NCI-H2029 treated with DMSO at 0.1 percent for 48 hours (cell line): Measurements from ENCODE around the gene CCM2.

ENCODE experiments used
- DNase-seq: peaks from one replicate; lab custom pipeline; 2025; lab: John Stamatoyannopoulos, UW

Gene CCM2

DNA sequence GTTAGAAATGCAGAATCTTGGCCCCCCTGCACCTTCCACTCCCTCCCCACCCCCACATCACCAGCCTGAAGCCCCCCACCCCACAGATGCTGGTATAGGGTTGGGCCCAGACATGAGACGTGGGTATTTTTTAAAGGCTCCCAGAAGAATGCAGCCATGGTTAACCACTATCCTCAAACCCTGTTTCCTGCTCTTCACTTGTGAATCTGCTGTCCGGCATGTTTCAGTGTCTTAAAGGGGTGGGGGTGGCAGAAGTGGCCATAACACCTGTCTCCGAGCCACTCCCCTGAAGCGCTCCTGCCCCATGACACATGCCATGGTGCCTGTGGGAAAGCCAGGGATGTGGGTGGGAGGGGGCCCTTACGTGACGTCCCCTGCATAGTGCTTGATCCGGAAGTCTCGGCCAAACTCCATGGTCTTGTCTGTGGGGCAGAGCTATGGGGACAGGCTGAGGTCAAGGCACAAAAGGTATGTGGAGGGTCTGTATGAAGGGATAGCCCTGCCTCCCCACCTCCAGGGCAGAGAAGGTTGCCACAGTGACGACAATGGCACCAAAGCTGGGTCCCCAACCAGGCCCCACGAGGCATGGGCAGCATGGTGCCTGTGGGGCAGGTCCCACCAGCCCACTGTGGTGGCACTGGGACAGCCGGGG lies 30.8 kb upstream of the CCM2 start:
- no peak for DNase-seq

DNA sequence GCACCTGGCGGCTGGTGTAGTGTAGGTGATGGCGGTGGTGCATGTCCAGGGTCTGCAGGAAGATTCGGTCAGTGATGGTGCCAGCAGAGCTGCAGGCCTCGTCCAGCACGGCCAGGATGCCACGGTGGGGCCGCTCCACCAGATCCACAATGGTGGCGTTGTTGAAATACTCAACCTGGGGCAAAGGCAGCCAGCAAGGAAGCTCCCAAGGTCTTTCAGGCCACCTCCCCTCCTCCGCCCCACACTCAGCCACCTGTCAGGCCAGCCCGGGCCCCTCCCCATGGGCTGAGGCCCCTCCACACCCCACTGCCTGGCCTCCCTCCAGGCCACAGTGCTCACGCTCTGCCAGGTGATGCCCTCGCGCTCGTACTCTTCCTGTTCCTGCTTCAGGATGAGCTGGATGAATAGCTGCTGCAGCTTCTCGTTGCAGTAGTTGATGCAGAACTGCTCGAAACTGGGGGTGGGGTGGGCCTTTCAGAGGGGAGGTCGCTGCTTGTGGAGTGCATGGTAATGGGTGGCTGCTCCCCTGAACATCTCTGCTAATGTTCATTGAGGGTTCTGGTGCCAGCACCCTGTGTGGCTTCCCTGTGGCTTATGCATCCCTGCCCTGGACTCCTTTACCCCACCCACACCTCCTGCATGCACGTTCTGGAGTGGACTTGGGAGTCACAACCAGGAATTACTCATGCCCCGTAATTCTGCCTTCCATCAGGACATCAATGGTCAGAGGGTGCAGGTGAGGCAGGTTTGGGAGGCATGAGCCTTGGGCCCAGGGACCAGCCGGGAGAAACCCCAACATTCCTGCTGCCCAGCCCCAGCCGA lies 30.1 kb upstream of the CCM2 start:
- no peak for DNase-seq

DNA sequence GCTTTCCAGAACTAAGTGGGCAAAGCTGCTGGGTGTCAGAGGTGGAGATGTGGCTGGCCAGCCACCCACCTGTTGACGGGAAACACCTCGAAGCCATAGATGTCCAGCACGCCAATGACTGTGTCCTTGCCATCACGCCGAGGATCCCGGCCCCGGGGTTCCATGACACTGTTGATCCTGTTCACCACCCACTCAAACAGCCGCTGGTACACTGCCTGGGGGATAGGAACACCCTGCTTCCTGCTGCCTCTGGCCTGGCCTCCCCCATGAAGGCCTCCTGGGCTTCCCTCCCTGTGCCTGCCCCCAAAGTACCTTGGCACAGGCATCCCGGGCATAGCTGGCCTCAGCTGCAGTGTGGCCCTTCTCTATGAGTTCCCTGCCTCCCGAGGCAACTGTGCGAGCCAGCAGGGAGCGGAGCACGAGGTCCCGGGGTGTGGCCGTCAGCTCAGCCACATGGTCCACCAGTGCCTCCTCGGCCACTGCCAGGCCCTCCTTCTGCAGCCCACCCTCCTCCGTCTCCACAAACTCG lies 29.4 kb upstream of the CCM2 start:
- no peak for DNase-seq

DNA sequence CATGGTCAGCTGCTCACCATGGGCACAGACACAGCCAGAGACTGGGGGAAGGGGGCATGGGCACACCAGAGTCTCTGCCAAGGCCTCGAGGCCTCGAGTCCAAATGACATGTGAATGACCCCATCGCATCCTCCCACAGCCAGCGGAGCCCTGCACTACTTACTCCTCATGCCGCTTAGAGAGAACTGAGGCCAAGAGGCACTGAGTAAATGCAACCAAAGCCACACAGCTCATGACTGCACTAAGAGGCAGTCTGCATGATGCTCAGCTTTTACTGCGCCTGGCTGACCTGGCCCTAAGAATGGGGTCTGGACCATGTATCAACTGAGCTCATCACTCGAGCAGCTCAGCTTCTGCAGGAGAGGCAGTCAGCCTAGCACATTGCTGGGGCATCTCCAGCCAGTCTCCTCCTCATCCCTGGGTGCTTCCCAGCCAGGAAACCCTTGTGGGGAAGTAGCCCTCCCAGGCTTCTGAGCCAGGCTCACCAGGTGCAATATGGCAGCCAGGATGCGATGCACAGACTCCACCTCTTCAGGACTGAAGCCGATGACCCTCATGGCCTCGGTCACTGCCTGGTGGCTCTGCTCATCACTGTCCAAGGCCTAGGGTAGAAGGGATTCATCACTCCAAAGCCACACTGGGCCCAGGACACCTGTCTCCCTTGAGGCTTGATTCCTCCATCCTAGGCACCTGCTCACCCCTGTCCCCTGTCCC lies 28.7 kb upstream of the CCM2 start:
- DNase-seq, result no peak

DNA sequence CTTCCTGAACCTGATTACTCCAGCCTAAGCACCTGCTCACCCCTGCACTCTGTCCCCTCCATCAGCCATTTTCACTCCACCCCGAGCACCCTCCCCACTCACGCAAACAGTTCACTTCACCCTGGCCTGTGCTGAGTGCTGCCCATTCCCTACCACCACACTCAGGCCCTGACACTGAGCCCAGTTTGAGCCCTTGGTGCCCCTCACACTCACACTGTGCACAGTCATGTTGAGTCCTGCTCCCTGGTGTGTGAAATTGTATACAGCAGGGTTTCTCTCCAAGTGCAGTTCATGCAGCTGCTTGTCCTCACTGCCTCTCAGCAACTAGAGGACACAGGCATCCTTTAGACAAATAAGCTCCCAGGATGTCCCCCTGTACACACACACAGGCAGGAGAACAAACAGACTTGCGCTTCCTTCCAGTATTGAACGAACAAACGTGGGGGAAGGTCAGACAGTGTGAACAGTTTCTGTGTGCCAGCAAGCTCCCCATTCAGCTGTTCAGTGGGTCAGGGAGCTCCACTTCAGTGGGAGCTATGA lies 28.0 kb upstream of the CCM2 start:
- no peak for DNase-seq

DNA sequence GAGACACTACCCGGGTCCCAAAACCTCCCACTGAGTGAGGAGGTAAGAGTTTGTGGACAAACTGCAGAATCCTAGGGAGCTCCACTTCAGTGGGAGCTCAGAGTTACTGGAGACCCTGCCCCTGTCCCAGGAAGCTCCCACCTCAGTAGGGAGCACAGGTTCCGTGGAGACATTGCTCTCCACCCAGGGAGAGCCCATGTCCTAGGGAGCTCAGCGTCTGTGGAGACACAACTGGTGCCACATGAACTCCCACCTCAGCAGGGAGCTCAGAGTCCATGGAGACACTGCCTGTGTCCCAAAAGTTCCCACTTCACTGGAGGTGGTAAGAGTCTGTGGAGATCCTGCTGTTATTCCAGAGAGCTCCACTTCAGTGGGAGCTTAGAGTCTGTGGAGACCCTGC lies 27.4 kb upstream of the CCM2 start:
- DNase-seq, result no peak

DNA sequence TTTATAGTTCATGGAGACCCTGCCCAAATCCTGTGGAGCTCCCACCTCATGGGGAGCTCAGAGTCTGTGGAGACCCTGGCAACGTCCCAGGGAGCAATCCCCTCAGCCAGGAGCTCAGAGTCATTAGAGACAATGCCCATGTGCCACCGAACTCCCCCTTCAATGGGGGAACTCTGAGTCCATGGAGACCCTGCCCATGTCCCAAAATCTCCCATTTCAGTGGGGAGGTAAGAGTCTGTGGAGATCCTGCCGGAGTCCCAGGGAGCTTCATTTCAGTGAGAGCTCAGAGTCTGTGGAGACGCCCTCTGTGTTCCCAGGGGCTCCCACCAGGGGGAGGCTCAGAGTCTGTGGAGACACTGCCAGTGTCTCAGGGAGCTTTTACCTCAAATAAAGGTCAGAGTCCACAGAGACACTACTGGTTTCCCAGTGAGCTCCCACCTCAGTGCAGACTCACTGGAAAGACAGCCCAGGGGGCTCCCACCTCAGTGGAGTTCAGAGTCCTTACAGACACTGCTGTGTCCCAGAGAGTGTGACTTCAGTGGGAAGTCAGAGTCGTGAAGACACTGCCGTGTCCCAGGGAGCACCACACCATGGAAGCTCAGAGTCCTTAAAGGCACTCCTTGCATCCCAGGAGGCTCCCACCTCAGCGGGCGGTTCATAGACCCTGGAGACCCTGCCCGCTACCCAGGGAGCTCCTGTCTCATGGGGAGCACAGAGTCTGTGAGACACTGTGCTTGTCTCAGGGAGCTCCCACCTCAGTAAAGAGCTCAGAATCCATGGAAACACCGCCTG lies 26.2 kb upstream of the CCM2 start:
- no peak for DNase-seq

DNA sequence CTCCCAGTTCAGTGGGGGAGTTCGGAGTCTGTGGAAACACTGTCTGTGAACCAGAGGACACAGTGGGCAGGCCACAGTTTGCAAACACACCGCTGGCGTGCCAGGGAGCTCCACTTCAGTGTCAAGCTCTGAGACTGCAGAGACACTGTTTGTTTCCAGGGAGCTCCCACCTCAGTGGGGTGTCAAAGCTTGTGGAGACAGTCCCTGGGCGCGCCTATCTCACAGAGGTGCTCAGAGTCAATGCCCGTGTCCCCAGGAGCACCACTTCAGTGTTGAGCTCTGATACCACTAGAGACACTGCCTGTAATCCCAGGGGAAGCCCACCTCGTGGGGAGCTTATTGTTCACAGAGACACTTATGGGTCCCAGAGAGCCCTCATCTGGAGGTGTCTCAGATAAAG lies 25.5 kb upstream of the CCM2 start:
- no peak for DNase-seq

DNA sequence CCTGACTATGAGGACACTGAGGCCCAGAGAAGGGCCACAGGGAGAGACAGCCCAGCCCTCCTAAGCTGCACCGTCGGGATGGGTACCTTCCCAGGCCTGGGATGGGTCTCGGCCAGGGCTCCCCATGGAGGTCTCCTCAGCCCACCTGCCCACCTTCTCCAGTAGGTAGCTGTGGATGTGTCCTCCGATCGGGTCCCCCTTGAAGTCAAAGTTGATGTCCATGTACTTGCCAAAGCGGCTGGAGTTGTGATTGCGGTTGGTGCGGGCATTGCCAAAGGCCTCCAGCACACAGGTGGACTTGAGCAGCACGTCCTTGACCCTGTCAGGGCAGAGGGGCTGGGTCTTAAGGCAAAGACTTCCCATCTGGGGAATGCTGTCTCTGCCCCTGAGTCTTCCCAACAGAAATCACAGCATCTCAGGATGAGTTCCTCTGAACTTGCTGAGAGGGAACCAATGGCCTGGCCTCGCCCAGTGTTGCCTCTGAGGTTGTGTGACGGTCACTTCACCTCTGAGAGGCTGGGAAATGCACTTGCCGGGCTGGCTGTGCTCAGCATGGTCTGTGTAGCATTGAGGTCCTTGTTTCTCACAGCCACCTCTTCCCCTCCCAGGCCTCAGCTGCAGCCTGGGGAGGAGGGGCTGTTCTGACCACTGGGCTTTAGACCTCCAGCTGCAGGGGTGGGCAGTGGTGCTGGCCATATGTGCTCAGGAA lies 24.5 kb upstream of the CCM2 start:
- no peak for DNase-seq

DNA sequence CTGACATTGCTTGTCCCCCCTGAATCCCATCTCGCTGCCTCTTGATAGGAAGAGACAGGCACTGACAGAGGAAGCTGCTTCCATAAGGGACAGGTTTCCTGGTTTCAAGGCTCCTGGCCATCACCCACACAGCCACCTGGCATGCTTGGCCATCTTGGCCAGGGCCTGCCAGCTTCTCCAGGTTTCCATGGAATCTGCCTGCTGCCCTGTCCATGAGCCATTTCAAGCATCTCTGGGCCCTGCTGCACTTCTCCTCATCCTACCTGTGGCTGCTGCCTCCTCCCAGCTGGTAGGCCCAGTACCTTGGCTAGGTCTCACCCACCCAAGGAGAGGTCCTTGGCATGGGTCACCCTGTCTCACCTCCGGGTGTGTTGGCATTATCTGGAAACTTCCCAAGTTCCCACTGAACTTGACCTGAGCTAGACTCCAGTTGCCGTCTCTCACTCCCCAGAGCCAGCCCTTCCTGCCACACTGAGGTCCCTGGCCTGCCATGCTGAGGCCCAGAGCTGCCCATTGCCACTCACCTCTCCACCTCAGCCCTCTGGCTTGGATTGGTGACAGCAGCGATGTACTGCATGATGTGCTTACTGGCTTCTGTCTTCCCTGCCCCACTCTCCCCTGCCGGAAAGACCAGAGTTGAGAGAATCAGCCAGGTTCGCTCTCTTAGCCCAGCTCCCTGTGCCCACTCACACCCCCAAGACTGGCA lies 23.8 kb upstream of the CCM2 start:
- no peak for DNase-seq

DNA sequence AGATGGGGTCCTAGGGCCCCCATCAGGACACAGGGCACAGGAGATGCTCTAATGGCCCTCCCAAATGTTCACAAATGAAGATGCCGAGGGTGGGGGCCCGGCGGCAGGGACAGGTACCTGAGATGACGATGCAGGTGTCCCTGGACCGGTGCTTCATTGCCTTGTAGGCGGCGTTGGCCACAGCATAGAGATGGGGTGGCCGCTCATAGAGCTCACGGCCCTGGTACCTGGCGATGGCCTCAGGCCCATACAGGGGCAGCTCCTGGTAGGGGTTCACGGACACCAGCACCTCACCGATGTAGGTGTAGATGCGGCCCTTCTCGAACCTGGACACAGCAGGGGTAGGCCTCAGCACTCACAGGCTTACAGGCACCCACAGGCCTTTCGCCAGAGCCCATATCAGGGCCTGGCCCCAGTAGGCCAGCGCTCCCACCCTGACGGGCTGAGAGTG lies 23.2 kb upstream of the CCM2 start:
- no peak for DNase-seq

DNA sequence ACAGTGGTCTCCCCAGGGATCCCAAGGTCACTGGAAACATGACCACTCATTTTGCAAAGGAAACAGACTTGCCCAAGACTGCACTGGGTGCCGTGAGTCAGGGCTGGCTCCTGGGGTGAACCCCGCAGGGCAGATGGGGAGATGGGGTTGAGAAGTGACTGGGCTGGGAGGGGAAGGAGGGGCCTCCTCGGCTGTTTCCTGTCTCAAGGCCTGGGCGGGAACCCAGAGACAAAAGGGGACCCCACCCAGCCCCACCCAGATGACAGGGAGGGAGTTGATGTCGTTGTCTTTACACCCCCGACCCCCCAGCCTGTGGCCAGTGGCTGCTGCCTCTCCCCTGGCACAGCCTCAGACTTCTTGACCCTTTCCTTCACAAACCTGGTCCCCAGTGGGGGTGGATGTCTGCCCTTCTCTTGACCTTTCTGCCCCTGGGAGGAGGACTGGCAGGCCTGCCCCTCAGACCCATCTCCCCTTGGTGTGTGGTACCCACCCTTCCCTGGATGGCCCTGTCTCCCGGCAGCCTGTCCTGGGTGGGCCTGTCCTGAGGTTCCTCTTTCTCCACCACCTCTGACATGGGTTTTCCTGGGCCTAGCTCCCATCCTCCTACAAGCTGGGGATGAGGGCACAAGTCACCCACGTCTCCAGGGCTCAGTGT lies 22.6 kb upstream of the CCM2 start:
- DNase-seq, result no peak

DNA sequence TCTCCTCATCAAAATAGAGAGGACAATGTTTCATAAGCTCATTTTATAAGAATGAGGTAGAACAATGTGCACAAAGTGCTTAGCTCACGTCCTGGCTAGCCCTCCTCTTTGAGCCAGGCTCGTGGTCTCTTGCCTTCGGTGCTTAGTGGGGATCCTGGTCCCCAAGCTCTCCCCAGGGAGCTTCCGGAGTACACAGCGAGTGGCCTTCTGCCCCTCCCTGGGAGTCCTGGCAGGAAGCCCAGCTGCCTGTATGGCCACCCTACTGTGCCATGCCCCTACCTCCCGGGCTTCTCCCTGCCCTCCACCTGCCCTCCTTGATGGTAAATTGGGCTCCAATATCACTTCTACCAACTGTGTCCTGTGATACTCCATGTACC lies 22.1 kb upstream of the CCM2 start:
- no peak for DNase-seq

DNA sequence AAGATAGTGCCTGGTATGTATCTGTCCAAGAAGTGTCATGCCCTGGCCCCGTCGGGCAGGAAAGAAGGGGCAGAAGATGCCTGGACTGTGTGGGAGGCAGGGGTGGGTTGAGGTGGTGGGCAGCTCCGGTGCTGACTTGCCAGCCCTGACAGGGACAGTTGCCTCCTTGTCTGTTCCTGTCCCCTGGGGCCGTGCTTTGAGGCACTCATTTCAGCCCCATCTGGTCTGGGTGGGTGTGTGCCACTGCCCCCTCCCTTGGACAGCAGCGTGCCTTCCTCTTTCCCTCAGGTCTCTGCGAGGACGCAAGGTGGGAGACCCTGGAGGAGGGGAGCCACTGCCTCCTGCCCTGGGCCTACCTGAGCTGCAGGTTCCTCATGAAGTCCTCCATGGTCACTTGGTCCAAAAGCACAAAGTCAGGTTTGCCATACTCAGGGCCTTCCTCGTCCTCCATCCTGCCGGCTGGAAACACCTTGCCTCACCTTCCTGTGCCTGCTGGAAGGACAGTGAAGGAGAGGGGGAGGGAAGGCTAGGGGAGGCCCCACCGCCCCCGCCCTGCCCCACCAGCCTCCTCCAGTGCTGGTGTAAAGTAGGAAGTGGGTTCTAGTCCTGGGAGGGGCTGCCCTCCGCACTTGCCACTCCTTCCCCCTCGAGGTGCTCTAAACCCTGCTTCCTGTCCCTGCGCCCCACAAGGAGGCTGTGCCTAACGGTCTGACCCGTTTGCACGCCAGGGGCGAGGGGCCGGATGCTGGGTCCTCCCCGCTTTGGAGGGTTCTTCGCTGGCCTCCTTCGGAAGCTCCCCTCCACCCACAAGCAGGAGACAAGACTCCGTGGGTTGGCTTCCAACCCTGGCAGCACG lies 21.3 kb upstream of the CCM2 start, which contains the start of gene MYO1G:
Gene MYO1G (minus strand): TSS at position 505 of the 856 bp plus-strand sequence. CDS start 54 bp downstream, at position 451.
- no peak for DNase-seq

DNA sequence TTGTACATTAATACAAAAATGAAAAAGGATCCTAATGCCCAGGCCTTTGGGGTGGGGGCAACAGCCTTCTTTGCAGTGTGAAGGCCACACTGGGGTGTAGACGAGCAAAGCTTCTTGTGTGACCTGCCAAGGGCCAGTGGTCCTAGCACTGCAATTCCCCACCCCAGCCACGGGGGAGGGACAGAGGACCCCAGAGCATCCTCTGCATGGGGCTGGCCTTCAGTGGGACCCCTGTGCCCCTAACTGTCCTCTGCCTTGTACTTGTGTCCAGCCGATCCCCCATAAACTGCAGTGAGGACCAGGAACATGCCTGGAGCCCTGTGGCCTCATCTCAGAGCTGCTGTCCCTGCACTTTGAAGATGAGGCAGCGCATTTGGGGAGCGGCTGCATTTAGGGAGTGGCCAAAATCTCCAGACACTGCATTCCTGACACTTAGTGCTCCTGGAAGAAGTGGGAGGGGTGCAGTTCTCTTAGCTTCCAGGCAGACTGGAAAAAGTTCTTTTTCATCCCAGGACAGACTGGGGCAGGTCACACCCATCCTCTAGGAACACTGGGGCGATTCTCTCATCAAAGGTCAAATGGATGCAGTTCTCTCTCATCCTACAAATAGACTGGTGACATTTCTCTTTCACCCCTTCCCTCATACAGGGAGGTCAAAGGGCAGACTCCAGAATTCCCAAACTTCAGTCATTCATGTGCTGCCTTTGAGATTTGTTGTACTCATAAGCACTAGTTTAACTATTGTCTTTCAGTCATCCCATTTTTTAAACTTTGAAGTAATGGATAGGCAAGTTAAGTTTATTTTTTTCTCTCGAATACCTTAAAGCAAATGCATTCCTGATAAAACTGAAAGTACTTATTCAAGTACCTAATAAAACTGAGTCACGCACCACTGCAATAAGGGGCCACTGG lies 20.3 kb upstream of the CCM2 start:
- DNase-seq, result no peak

DNA sequence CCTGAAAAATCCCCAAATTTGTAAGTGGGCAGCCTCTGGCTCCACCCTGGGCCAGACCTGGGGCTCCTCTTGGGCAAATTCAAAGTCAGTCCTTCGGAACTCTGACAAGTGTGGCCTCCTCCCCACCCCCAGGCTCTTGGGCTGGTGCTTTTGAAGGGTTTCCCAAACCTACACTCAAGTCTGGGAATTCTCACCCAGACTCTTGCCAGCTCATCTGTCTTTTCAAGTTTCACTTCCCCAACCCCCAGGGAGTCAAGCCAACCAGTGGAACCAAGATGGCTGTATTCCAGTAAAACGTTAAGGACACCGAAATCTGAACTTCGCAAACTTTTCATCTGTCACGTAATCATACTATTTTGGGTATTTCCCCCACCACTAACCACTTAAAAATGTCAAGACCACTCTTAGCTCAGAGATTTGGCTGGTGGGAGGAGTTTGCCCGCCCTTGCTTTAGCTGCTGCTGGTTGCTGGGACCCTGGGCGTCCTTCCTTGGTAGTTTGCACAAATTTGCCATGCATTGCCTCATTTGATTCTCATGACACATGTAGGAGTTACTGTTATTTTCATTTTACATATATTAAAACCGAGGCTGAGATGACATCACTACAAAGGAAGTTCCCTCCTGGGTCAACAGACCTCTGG lies 19.5 kb upstream of the CCM2 start:
- DNase-seq, result no peak

DNA sequence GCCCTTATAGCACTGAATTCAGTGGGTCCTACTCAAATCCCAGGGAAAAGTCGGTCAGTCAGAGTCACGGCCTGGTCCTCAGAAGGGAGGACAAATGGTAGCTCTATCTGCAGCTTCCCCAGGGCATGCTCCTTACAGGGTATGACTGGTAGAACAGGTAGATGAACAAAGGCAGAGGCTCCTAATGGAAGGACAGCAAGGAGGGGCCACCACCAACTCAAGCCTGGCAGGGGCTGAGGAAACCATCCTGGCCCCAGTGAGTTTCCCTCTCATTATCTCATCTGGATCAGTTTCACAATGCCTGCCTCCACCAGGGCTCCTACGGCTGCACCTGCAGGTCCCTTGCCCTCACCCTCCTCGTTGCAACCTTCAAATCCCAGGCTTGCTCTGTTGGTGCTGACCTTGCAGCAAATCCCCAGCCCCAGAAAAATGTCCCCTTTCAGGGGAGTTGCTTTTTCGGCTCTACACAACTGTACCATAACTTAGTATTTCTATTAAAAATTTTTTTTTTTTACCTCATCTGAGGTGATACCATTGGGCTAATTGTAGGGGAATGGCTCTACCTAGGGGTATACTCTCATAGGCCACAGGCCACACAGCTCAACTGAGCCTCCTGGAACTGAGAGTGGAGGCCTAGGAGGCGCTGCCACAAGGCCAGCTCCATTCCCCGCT lies 18.8 kb upstream of the CCM2 start:
- DNase-seq, result no peak
